SKM-1 (cell line): ENCODE data around the gene KRT79.
"Not testable (repeated sequence)": the region's sequence is repeated elsewhere in the genome, so short reads cannot be mapped to it uniquely, and the experiment has no call there.

Experiments
- DNase-seq: peaks from one replicate; lab custom pipeline; 2025; ENCODE audit not compliant: unreplicated experiment; lab: John Stamatoyannopoulos, UW

The KRT79 gene

DNA sequence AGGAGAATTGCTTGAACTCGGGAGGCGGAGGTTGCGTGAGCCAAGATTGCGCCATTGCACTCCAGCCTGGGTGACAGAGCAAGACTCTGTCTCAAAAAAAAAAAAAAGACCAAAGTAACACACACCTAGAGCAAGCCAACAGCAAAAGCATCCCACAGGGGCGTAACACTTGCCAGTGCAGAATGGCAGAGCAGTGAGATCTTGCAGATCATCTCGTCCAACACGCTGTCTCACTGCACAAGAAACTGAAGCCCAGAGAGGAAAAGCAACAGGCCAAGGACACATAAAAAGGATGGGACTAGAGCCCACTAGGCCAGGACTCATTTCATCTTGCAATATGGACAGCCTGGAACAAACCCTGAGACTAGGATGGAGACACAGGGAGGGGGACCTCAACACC is 27.4 kb upstream of the KRT79 start:
- DNase-seq: no peak

DNA sequence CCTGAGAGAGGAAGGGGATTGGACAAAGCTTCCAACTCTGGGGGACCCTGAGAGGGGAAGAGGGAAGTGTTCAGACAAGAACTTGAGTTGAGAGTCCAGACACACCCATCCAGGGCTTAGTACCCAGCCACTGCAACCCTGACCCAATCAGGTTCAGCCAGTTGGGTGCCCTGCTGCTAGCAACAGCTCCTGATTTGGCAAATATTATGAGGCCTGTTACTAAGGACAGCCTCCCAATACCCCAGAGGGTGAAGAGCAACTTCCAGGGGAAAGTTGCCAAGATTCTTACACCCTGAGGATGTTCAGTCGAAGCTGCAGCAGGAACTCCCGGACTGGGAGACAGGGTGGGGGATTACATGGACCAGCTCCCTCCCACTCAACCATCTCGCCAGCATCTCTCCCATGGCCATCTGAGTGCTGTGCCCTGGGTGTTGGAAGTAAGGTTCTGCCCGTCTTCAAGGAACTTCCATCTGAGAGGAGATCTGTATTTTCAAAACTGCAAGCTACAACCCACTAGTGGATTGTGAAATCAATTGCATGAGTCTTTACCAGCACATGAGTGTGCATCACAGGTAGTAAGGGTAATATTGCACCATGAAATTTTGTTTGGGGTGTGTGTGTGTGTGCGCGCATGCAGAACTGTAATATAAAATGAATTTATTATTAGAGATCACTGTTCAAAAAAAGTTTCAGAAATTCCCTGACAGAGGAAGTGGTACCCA is 26.2 kb upstream of the KRT79 start:
- no peak for DNase-seq

- DNase-seq: no peak
These were observed 23.4 kb upstream of the KRT79 start for GRCh38 chr12:52857500-52857899.

- DNase-seq: no peak
These were observed 22.7 kb upstream of the KRT79 start for GRCh38 chr12:52856787-52857186.

DNA sequence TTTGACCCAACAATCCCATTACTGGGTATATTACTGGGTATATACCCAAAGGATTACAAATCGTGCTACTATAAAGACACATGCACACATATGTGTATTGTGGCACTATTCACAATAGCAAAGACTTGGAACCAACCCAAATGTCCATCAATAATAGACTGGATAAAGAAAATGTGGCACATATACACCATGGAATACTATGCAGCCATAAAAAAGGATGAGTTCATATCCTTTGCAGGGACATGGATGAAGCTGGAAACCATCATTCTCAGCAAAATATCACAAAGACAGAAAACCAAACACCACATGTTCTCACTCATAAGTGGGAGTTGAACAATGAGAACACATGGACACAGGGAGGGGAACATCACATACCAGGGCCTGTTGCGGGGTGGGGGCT is 22.0 kb upstream of the KRT79 start:
- DNase-seq: not testable (repeated sequence)

DNA sequence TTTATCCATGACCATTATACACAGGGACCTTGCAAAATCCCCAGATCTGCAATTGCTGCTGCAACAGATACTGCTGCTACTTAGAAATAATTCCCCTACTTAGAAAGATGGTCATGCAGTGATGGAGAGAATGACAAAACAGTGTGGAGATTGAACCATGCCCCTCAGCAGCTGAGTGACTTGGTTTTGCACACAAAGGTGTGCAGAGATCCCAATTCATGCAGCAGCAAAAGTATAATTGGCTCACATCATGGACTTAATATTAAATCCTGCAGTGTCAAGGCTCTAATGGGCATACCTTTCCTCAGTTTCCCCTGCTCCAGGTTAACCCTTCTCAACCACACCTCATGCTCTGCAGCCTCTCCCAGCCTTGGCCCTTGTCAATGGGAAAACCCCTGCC is 17.7 kb upstream of the KRT79 start:
- no peak for DNase-seq

GRCh38 chr12:52850681-52851080 is 16.6 kb upstream of the KRT79 start:
- no peak for DNase-seq

DNA sequence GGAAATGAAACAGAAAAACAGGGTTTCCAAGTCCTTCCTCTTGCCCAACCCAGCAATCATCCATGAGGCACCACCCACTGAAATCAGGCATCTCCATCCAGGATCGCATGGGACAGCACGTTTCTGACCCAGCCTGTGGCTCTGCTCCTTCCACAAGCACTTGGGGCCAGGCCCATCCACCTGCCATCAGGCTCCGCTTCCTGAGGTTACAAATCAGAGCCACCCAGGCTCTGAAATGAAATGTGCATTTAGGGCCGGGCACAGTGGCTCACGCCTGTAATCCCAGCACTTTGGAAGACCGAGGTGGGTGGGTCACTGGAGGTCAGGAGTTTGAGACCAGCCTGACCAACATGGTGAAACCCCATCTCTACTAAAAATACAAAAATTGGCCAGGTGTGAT is 15.4 kb upstream of the KRT79 start:
- DNase-seq: no peak

DNA sequence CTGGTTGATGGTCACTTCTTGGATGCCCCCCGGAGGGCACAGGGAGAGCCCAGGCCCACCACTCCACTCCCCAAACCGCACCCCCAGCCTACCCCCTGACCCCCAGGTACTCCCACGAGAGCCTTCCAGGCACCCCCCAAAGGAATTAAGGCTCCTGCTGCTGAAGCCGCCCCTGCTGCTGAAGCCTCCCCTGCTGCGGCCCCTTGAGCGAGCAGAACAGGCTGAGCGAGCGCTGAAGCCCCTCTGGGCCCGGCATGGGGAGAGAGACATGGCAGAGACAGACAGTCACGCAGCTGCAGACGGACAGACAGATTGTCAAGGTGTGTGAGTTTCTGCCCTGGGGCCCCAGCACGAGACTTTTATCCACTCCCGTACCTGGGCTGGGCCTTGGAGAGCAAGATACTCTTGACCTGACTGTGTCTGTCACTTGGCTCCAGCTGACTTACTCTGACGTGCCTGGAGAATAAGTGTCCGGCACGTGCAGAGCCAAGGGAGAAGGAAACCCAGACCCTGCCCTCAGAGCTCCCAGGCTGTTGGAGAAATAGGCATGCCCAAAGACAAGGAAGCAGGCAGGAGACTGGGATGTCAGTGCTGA is 14.6 kb upstream of the KRT79 start, which contains the start of gene KRT78:
Gene KRT78 (minus strand): TSS at position 334 of the 595 bp plus-strand sequence. CDS start 64 bp downstream, at position 270.
- no peak for DNase-seq

GRCh38 chr12:52847335-52848102 is 13.4 kb upstream of the KRT79 start:
- DNase-seq: no peak

DNA sequence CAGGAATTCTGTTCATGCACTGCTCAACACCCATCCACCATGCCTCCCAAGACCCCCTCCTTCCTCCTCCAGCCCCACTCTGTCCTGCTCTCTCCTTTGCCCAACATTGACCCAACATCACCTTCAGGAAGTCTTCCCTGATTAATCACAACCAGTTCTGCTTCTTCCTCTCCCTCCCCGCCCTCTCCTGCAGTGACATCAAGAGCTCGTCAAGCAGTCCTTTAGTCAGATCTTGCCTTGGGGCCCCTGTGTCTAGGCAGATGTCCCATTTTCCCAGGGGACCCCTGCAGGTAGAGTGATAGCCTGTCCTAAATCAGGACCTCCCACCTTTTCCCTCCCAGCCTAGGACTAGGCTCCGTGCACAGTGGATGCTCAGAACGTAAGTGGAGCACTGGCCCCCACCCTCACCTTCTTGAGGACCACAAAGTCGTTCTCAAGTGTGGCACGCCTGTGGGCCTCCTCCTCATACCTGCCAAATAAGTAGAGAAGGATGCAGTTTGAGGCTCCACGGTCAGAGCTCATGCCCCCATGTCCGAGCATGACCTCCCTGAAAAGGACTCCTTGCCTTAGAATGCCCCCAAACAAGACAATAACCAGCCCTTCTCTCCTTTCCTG is 12.4 kb upstream of the KRT79 start:
- no peak for DNase-seq

GRCh38 chr12:52845946-52846345 is 11.8 kb upstream of the KRT79 start:
- DNase-seq: no peak

DNA sequence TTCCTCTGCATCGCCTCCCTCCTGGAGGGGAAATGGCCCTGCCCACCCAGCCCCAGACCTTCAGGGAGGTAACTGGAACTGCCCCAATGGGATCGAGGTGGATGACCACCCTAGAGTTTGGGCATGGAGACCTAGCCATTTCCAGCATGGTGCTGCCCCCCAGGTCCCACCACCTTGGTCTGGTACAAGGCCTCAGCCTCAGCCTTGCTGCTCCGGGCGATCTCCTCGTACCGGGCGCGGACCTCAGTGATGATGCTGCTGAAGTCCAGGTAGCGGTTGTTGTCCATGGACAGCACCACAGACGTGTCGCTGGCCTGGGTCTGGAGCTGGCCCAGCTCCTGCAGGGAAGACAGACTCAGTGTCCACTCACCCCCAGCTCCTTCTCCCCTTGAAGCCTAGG is 10.3 kb upstream of the KRT79 start:
- DNase-seq: no peak

DNA sequence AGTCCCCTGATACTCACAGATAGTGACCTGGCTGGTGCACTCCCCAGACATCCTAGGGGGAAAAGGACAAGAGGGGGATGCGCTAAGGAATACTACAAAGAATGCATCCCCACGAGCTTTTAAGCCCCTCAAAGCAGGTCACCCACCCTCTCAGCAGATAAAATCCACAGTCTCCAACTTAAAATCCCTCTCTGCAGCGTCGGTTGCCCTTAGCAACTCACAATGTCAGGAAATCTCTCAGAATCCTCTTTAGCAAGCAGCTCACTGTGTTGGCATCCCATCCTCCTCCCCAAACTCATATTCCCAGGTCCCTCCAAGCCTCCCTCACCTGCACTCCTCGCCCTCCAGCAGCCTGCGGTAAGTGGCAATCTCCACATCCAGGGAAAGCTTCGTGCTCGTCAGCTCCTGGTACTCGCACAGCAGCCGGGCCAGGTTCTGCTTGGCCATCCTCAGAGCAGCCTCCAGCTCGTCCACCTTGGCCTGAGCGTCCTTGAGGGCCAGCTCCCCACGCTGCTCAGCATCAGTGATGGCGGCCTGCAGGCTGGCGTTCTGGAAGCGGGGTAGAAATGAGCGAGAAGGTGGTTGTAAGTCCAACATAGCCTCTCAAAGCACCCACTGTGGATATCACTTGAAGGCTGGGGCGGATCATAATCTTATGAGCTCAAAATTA is 5.5 kb upstream of the KRT79 start:
- no peak for DNase-seq

- no peak for DNase-seq
These were observed 4.7 kb upstream of the KRT79 start for GRCh38 chr12:52838609-52839435.

GRCh38 chr12:52837781-52838608 is 3.9 kb upstream of the KRT79 start:
- no peak for DNase-seq

- DNase-seq: no peak
These were observed 3.3 kb upstream of the KRT79 start for GRCh38 chr12:52837413-52837741.

- no peak for DNase-seq
These were observed 2.6 kb upstream of the KRT79 start for GRCh38 chr12:52836491-52837412.
